Natural killer cell (primary cell): ENCODE results near the gene COQ9. TPM values are rescaled to one million over a fixed set of nuclear protein-coding genes. Genes with fewer than 3 reads are reported as not detected.

Source experiments
- ATAC-seq, 3 donors: fragments of 150-1000 bp in 2 of 3; fragments of 200-7000 bp in 1 of 3; cut with Tn5 transposase; 1 replicate in 1 of 3; 2 replicates in 2 of 3; pipeline ENCODE4 v1.10.0; 2021; ENCODE audit warnings: mild to moderate bottlenecking in 2 of 3, moderate library complexity in 2 of 3
- DNase-seq, 2 donors: peaks; one replicate each; pipeline versions ENCODE4 v3.0.0 to v3.0.0-alpha.2; 2013 to 2021; ENCODE audit warnings: mixed read lengths in 1 of 2
- H3K27ac ChIP-seq: one replicate; pipeline ENCODE4 v1.5.1; 2013; ENCODE audit warnings: mild to moderate bottlenecking, low read length
- H3K27me3 ChIP-seq: one replicate; pipeline ENCODE4 v1.6.1; 2013; ENCODE audit warnings: low read length; ENCODE audit not compliant: control insufficient read depth, insufficient read depth
- H3K36me3 ChIP-seq: one replicate; pipeline ENCODE4 v1.6.1; 2013; ENCODE audit warnings: low read length; ENCODE audit not compliant: control insufficient read depth, insufficient read depth
- H3K4me1 ChIP-seq: one replicate; pipeline ENCODE4 v1.6.1; 2013; ENCODE audit warnings: low read length; ENCODE audit not compliant: control insufficient read depth, insufficient read depth
- H3K4me3 ChIP-seq: one replicate; pipeline ENCODE4 v1.5.1; 2013; ENCODE audit warnings: low read length
- H3K9me3 ChIP-seq: one replicate; pipeline ENCODE4 v1.6.1; 2013; ENCODE audit warnings: low read length; ENCODE audit not compliant: control insufficient read depth, insufficient read depth
- H3K27ac Mint-ChIP-seq, 2 donors: one replicate each; pipeline ENCODE4 v1.8.0; 2022; ENCODE audit warnings: mild to moderate bottlenecking in 2 of 2, mixed read lengths in 2 of 2, moderate library complexity in 1 of 2
- H3K27me3 Mint-ChIP-seq, 2 donors: one replicate each; pipeline ENCODE4 v1.8.0; 2022; ENCODE audit warnings: low read depth in 2 of 2, mixed read lengths in 2 of 2
- H3K36me3 Mint-ChIP-seq: one replicate; pipeline ENCODE4 v1.8.0; 2022; ENCODE audit warnings: mixed read lengths
- H3K4me1 Mint-ChIP-seq, 2 donors: one replicate each; pipeline ENCODE4 v1.8.0; 2022; ENCODE audit warnings: mixed read lengths in 2 of 2
- H3K4me3 Mint-ChIP-seq: one replicate; pipeline ENCODE4 v1.8.0; 2022; ENCODE audit warnings: mild to moderate bottlenecking, moderate library complexity, mixed read lengths
- H3K9me3 Mint-ChIP-seq, 2 donors: one replicate each; pipeline ENCODE4 v1.8.0; 2022; ENCODE audit warnings: mixed read lengths in 2 of 2
- WGBS: methylation state at CpG from one replicate; pipeline ENCODE4 v1.1.7; 2013; ENCODE audit warnings: missing lambda C conversion rate; ENCODE audit not compliant: insufficient coverage; 5-methylcytosine and 5-hydroxymethylcytosine counted together
- intact Hi-C: fragments of 100-400 bp; cut with micrococcal nuclease; formaldehyde crosslinking; loops from one replicate; pipeline ENCODE4 v1.14.2; 2022
- total RNA-seq, 4 donors: library from RNA; stranded (reverse); fragments of 120-200 nt in 1 of 4; gene quantifications; one replicate each; pipeline versions ENCODE4 v1.2.3 to v1.2.4, GENCODE V29; 2013 to 2022
- TF ChIP-seq, protein P1 (sequence below): fragments of 200-600 bp; IDR thresholded peaks from one replicate; pipeline ENCODE4 v1.8.0; 2022; ENCODE audit warnings: antibody characterized with exemption

Gene COQ9
- total RNA-seq, 3 donors from 2014 or later (not counting 1 experiment from before 2014, with no cell fraction given), result 16.9 to 30.2 (median 18.3) TPM

DNA sequence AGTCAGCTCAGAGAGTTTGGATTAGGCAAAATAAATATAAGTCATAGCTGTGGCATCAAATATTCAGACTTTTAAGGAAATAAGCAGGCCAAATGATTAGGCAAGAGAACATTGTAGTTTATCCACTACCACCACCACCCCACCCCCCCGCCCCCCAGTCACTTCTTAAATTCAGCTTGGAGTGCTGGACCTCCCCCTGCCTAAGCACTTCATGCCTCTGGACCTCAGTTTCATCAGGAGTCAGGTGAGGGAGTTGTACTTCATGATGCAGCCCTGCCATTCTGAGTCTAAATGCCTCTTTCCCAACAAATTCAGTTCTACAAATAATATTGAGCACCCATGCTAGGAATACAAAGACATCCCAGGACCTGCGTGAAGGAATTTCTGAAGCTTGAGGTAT, 17.2 kb downstream of the COQ9 start:
- Histone ChIP-seq H3K36me3 (peaks cover 49% of the 10 kb centered on the region), H3K9me3 (no peaks in the 10 kb centered on the region), H3K27ac (no peak overlapping the region), H3K27me3 (no peaks in the 10 kb centered on the region), H3K4me3 (no peak overlapping the region), H3K4me1 (peaks cover 12% of the 10 kb centered on the region)
- Mint-ChIP-seq H3K9me3 (no peaks in the 10 kb centered on the region), H3K4me1 (peaks cover 32 to 33% of the 10 kb centered on the region in 2 donors), H3K27me3 (no peaks in the 10 kb centered on the region), H3K4me3 (no peak overlapping the region), H3K27ac (peak overlapping the region in 1 of 2 donors; percentile 19), H3K36me3 (peaks cover 20% of the 10 kb centered on the region)
- TF ChIP-seq, protein P1, sequence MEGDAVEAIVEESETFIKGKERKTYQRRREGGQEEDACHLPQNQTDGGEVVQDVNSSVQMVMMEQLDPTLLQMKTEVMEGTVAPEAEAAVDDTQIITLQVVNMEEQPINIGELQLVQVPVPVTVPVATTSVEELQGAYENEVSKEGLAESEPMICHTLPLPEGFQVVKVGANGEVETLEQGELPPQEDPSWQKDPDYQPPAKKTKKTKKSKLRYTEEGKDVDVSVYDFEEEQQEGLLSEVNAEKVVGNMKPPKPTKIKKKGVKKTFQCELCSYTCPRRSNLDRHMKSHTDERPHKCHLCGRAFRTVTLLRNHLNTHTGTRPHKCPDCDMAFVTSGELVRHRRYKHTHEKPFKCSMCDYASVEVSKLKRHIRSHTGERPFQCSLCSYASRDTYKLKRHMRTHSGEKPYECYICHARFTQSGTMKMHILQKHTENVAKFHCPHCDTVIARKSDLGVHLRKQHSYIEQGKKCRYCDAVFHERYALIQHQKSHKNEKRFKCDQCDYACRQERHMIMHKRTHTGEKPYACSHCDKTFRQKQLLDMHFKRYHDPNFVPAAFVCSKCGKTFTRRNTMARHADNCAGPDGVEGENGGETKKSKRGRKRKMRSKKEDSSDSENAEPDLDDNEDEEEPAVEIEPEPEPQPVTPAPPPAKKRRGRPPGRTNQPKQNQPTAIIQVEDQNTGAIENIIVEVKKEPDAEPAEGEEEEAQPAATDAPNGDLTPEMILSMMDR, result no peak
- WGBS, result 100% methylated on average over 1 of the region's 2 CpGs
- ATAC-seq, result no peak
- intact Hi-C loops, result no loop called here
- DNase-seq, result no peak

DNA sequence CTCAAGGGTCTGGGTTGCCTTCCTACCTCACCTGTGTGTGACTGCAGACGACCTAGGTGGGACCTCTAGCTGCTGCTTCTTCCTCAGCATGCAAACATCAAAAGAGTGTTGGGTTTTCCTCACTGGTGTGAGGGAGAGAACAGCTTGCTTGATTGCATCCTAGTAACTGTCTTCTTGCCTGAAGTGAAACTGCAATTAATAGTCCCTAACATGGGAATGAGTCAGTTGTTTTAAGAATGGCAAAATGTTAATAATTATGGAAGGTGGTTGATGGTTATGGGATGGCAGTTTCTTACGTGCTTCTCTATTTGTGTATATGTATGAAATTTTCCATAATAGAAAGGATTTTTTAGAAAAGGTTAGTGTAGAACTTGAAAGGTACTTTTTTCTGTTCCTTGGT, 21.1 kb downstream of the COQ9 start:
- Histone ChIP-seq H3K4me1 (peaks cover 6% of the 10 kb centered on the region), H3K4me3 (no peak overlapping the region), H3K36me3 (peaks cover 65% of the 10 kb centered on the region), H3K27ac (no peak overlapping the region), H3K27me3 (no peaks in the 10 kb centered on the region), H3K9me3 (no peaks in the 10 kb centered on the region)
- no peaks in the 10 kb centered on the region for H3K27me3 Mint-ChIP-seq
- H3K4me3 Mint-ChIP-seq, result no peak overlapping the region
- ATAC-seq, result no peak
- intact Hi-C loops, result no loop called here
- no peak for DNase-seq
- no peak overlapping the region for H3K27ac Mint-ChIP-seq
- peaks cover 25 to 26% of the 10 kb centered on the region in 2 donors for H3K4me1 Mint-ChIP-seq
- TF ChIP-seq, protein P1, result no peak
- H3K9me3 Mint-ChIP-seq, result no peaks in the 10 kb centered on the region
- peaks cover 20% of the 10 kb centered on the region for H3K36me3 Mint-ChIP-seq
- WGBS, result 90% methylated on average over 2 of the region's 2 CpGs

DNA sequence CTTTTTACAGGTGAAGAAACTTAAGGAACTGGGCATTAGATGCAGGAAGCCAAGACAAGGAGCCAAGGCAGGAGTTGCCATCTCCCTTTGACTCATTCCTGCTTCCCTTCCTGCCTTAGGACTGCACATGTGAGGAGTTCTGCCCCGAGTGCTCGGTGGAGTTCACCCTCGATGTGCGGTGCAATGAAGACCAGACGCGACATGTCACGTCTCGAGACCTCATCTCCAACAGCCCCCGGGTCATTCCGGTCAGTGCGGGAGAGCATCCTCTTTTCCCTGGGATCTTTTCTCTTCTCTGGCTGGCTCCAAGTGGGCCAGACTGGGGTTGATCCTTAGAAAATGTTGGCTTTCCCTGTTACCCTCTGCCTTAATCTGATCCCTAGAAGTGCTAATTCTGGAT, 21.8 kb downstream of the COQ9 start:
- Mint-ChIP-seq H3K27ac (no peak overlapping the region), H3K9me3 (no peaks in the 10 kb centered on the region), H3K4me3 (no peak overlapping the region), H3K27me3 (no peaks in the 10 kb centered on the region), H3K36me3 (peaks cover 20% of the 10 kb centered on the region), H3K4me1 (peaks cover 19% of the 10 kb centered on the region in 2 donors)
- Histone ChIP-seq H3K4me3 (no peak overlapping the region), H3K27ac (no peak overlapping the region), H3K36me3 (peaks cover 63% of the 10 kb centered on the region), H3K27me3 (no peaks in the 10 kb centered on the region), H3K9me3 (no peaks in the 10 kb centered on the region), H3K4me1 (no peaks in the 10 kb centered on the region)
- WGBS, result 98% methylated on average over 11 of the region's 11 CpGs
- ATAC-seq (no peak), DNase-seq (no peak)
- intact Hi-C loops, result no loop called here
- TF ChIP-seq, protein P1, result no peak

DNA sequence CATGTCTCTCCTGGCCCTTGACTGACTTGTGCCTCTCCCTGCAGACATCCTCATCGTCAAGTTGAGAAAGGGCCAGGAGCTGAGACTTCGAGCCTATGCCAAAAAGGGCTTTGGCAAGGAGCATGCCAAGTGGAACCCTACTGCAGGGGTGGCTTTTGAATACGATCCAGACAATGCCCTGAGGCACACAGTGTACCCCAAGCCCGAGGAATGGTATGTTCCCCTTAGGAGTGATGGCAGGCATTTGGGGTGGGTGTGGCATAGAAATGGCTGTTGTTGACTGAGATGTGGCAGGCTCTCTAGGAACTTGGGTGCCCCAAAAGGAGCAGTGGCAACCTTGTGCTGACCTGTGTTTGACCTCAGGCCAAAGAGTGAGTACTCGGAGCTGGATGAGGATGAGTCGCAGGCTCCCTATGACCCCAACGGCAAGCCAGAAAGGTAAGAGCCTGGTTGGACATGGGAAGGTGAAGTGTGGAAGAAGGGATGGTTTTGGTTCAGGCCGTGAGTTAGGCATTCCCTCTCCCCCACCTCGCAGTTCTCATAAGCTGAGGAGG, 22.7 kb downstream of the COQ9 start:
- Histone ChIP-seq H3K9me3 (no peaks in the 10 kb centered on the region), H3K27me3 (no peaks in the 10 kb centered on the region), H3K27ac (no peak overlapping the region), H3K36me3 (peaks cover 56% of the 10 kb centered on the region), H3K4me1 (no peaks in the 10 kb centered on the region), H3K4me3 (no peak overlapping the region)
- WGBS, result 93% methylated on average over 9 of the region's 9 CpGs
- ATAC-seq (no peak), DNase-seq (no peak)
- no peak overlapping the region for H3K4me3 Mint-ChIP-seq
- H3K27me3 Mint-ChIP-seq, result no peaks in the 10 kb centered on the region
- H3K27ac Mint-ChIP-seq, result no peak overlapping the region
- H3K9me3 Mint-ChIP-seq, result no peaks in the 10 kb centered on the region
- TF ChIP-seq, protein P1, result no peak
- H3K4me1 Mint-ChIP-seq, result peaks cover 10 to 12% of the 10 kb centered on the region in 2 donors
- peaks cover 20% of the 10 kb centered on the region for H3K36me3 Mint-ChIP-seq
- intact Hi-C loops, result no loop called here
